K562 (cell line): Measurements from ENCODE around the gene NUCB2. TPM values are rescaled to one million over a fixed set of nuclear protein-coding genes. Genes with fewer than 3 reads are reported as not detected.

Experiments used
- DMBX1 ChIP-seq: fragments of 250-450 bp; sonication (Bioruptor Pico); IDR thresholded peaks from 2 replicates; pipeline ENCODE4 v1.8.0; 2022; ENCODE audit warnings: inconsistent platforms, mild to moderate bottlenecking, moderate library complexity, borderline replicate concordance
- FOXJ3 ChIP-seq: sonication (generic); formaldehyde crosslinking; IDR thresholded peaks from 2 replicates; pipeline ENCODE4 v1.4.0; 2020; ENCODE audit warnings: mild to moderate bottlenecking, missing genetic modification reagents
- HCFC1 ChIP-seq: IDR thresholded peaks from 2 replicates; pipeline ENCODE4 v1.6.1; 2012; ENCODE audit warnings: low read depth, low read length, improper control_type of control experiment
- KAT2B ChIP-seq: IDR thresholded peaks from one replicate; pipeline ENCODE4 v1.6.1; 2012; ENCODE audit warnings: low read depth, mild to moderate bottlenecking, control low read depth, inconsistent platforms, low read length, moderate library complexity
- RHOXF2B ChIP-seq: fragments of 250-450 bp; sonication (Bioruptor Pico); conservative IDR thresholded peaks from 2 replicates; pipeline ENCODE4 v1.5.1; 2021
- TBP ChIP-seq: optimal IDR thresholded peaks from 2 replicates; pipeline ENCODE3; 2011; ENCODE audit warnings: low read depth, low read length, improper control_type of control experiment
- ZNF699 ChIP-seq: fragments of 250-450 bp; sonication (Bioruptor Pico); IDR thresholded peaks from 2 replicates; pipeline ENCODE4 v1.8.0; 2021; ENCODE audit warnings: mild to moderate bottlenecking, moderate library complexity; ENCODE audit not compliant: insufficient replicate concordance
- polyA plus RNA-seq, 8 experiments: library from polyadenylated mRNA; depleted of rRNA in 4 of 8; stranded (reverse) in 5 of 8; unstranded in 3 of 8; fragments of >200 nt; fragmentation: Nextera tagmentation in 2 of 8; fragmentation: Illumina TruSeq in 1 of 8; extraction: Ambion mirVana in 2 of 8; extraction: Trizol in 1 of 8; gene quantifications; 2 replicates each; pipeline versions ENCODE4 v1.2.1 to v1.2.3, GENCODE V29; 2011 to 2014; ENCODE audit warnings: inconsistent platforms in 1 of 8, missing spikeins in 1 of 8
- total RNA-seq, 7 experiments: library from RNA; depleted of rRNA in 6 of 7; stranded (reverse); fragments of >200 nt in 6 of 7; fragmentation: Illumina TruSeq in 2 of 7; extraction: Trizol in 2 of 7; gene quantifications; 2 replicates each; pipeline versions ENCODE4 v1.2.1 to v1.2.3, GENCODE V29; 2011 to 2021; ENCODE audit warnings: low replicate concordance in 1 of 7
- TF ChIP-seq, protein P1 (sequence below): fragments of 450-650 bp; IDR thresholded peaks from 2 replicates; pipeline ENCODE4 v1.6.1; 2016; ENCODE audit warnings: low read depth
- TF ChIP-seq, protein P2 (sequence below): sonication (generic); formaldehyde crosslinking; IDR thresholded peaks from 2 replicates; pipeline ENCODE4 v1.8.1; 2023; ENCODE audit warnings: mild to moderate bottlenecking, missing genetic modification reagents
- TF ChIP-seq, protein P3 (sequence below): fragments of 250-450 bp; sonication (Bioruptor Pico); IDR thresholded peaks from 2 replicates; pipeline ENCODE4 v1.9.0; 2021; ENCODE audit warnings: mild to moderate bottlenecking, inconsistent platforms
- TF ChIP-seq, protein P4 (sequence below): fragments of 250-450 bp; sonication (Bioruptor Pico); IDR thresholded peaks from 2 replicates; pipeline ENCODE4 v1.8.0; 2022; ENCODE audit warnings: inconsistent platforms, mild to moderate bottlenecking, moderate library complexity, borderline replicate concordance

Gene NUCB2
- total and polyA plus RNA-seq, 9 of the 15 experiments (the other 6 are each of a cell fraction or from before 2014, with no cell fraction given): 54.0 to 108 (median 84.6) TPM

DNA sequence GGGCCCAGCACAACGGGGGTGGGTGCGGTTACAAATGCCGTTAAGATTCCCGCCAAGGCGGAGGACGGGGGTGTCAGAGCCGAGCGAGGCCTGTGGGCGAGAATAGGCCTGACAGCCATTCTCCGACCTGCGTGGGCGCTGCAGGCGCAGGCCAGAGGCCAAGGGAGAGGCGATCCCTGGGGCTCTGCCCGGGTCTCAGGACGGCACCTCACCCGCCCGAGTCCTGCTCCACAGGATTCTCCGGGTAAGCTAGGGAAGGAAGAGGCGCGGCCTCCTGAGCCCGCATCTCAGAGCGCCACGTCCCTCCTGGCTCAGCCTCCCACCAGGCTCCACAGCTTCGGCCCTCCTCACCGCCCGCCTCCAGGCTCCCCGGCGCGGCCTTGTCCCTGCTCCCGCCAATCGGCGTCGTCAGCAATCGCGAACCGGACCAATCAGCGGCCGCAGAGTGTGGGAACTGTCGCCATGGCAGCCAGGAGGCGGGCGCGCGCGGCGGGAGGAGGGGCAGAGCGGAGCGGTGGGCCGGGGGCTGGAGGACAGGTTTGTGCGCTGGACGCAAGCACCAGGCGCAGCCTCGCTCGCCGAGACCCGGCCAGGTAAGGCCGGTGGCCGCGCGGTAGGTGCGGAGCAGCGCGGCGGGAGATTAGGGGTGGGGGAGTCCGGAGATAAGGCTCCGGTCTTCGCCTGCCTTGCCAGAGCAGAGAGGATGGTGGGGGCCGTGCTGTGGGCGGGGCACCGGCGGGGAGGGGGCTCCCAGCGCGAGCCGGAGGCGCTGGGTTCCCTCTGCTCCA, at the start of gene NUCB2 (continued):
- TF ChIP-seq, protein P1, sequence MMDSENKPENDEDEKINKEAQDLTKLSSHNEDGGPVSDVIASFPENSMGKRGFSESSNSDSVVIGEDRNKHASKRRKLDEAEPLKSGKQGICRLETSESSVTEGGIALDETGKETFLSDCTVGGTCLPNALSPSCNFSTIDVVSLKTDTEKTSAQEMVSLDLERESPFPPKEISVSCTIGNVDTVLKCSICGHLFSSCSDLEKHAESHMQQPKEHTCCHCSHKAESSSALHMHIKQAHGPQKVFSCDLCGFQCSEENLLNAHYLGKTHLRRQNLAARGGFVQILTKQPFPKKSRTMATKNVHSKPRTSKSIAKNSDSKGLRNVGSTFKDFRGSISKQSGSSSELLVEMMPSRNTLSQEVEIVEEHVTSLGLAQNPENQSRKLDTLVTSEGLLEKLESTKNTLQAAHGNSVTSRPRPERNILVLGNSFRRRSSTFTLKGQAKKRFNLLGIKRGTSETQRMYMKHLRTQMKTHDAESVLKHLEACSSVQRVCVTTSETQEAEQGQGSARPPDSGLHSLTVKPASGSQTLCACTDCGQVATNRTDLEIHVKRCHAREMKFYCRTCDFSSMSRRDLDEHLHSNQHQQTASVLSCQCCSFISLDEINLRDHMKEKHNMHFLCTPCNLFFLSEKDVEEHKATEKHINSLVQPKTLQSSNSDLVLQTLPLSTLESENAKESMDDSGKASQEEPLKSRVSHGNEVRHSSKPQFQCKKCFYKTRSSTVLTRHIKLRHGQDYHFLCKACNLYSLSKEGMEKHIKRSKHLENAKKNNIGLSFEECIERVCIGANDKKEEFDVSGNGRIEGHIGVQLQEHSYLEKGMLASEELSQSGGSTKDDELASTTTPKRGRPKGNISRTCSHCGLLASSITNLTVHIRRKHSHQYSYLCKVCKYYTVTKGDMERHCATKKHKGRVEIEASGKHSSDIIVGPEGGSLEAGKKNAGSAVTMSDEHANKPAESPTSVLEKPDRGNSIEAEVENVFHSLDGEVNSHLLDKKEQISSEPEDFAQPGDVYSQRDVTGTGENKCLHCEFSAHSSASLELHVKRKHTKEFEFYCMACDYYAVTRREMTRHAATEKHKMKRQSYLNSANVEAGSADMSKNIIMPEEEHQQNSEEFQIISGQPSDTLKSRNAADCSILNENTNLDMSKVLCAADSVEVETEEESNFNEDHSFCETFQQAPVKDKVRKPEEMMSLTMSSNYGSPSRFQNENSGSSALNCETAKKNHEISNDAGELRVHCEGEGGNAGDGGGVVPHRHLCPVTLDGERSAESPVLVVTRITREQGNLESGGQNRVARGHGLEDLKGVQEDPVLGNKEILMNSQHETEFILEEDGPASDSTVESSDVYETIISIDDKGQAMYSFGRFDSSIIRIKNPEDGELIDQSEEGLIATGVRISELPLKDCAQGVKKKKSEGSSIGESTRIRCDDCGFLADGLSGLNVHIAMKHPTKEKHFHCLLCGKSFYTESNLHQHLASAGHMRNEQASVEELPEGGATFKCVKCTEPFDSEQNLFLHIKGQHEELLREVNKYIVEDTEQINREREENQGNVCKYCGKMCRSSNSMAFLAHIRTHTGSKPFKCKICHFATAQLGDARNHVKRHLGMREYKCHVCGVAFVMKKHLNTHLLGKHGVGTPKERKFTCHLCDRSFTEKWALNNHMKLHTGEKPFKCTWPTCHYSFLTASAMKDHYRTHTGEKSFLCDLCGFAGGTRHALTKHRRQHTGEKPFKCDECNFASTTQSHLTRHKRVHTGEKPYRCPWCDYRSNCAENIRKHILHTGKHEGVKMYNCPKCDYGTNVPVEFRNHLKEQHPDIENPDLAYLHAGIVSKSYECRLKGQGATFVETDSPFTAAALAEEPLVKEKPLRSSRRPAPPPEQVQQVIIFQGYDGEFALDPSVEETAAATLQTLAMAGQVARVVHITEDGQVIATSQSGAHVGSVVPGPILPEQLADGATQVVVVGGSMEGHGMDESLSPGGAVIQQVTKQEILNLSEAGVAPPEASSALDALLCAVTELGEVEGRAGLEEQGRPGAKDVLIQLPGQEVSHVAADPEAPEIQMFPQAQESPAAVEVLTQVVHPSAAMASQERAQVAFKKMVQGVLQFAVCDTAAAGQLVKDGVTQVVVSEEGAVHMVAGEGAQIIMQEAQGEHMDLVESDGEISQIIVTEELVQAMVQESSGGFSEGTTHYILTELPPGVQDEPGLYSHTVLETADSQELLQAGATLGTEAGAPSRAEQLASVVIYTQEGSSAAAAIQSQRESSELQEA: no peak
- TF ChIP-seq DMBX1 (CRISPR knock-in tag): no peak; the same call in 1 of the 2 replicates
- TF ChIP-seq, protein P2, sequence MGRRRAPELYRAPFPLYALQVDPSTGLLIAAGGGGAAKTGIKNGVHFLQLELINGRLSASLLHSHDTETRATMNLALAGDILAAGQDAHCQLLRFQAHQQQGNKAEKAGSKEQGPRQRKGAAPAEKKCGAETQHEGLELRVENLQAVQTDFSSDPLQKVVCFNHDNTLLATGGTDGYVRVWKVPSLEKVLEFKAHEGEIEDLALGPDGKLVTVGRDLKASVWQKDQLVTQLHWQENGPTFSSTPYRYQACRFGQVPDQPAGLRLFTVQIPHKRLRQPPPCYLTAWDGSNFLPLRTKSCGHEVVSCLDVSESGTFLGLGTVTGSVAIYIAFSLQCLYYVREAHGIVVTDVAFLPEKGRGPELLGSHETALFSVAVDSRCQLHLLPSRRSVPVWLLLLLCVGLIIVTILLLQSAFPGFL (CRISPR knock-in tag): 0 out of 2 replicates have a peak, but pooled peaks have one; percentile 87
- TF ChIP-seq FOXJ3: no peak
- TF ChIP-seq, protein P3, sequence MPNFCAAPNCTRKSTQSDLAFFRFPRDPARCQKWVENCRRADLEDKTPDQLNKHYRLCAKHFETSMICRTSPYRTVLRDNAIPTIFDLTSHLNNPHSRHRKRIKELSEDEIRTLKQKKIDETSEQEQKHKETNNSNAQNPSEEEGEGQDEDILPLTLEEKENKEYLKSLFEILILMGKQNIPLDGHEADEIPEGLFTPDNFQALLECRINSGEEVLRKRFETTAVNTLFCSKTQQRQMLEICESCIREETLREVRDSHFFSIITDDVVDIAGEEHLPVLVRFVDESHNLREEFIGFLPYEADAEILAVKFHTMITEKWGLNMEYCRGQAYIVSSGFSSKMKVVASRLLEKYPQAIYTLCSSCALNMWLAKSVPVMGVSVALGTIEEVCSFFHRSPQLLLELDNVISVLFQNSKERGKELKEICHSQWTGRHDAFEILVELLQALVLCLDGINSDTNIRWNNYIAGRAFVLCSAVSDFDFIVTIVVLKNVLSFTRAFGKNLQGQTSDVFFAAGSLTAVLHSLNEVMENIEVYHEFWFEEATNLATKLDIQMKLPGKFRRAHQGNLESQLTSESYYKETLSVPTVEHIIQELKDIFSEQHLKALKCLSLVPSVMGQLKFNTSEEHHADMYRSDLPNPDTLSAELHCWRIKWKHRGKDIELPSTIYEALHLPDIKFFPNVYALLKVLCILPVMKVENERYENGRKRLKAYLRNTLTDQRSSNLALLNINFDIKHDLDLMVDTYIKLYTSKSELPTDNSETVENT: peak; percentile 37
- TF ChIP-seq HCFC1: peak; percentile 37
- peak; percentile 57 for TF ChIP-seq TBP
- no peak for TF ChIP-seq ZNF699 (CRISPR knock-in tag)
- TF ChIP-seq KAT2B: no peak
- no peak for TF ChIP-seq RHOXF2B (CRISPR knock-in tag)
- TF ChIP-seq, protein P4, sequence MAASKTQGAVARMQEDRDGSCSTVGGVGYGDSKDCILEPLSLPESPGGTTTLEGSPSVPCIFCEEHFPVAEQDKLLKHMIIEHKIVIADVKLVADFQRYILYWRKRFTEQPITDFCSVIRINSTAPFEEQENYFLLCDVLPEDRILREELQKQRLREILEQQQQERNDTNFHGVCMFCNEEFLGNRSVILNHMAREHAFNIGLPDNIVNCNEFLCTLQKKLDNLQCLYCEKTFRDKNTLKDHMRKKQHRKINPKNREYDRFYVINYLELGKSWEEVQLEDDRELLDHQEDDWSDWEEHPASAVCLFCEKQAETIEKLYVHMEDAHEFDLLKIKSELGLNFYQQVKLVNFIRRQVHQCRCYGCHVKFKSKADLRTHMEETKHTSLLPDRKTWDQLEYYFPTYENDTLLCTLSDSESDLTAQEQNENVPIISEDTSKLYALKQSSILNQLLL (CRISPR knock-in tag): no peak
